ENCODE results near the gene ANXA2.
"Not testable (repeated sequence)": the region's sequence is repeated elsewhere in the genome, so short reads cannot be mapped to it uniquely, and the experiment has no call there.

Gene ANXA2

DNA sequence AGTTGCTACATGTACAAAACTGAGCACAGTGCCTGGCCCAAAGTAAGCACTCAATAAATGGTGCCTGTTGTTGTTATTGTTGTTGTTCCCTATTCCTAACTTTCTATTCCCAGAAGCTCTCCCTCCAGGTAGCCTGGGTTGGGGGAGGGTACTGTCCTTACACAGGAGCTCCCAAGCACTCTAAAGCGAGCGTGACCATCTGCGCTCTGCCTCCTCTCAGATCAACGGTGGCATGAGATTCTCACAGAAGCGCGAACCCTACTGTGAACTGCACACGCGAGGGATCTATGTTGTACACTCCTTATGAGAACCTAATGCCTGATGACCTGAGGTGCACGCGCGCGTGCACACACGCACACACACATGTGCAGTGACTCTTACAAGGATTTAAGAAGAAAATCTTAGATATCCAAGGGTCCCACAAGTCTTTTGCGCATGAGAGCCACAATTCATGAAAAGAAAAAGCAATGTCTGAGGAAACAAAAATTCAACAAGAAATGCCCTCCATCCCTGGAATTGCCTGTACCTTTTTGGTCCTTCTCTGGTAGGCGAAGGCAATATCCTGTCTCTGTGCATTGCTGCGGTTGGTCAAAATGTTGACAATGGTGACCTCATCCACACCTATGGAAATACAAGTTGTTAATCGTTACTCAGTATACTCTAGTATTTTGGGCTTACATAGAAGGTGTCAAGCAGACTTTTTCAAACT lies 33.7 kb downstream of the ANXA2 start:
- no peak for DNase-seq

GRCh38 chr15:60363087-60363549 lies 34.7 kb downstream of the ANXA2 start:
- no peak for DNase-seq

GRCh38 chr15:60362321-60363086 lies 35.3 kb downstream of the ANXA2 start:
- no peak for DNase-seq

DNA sequence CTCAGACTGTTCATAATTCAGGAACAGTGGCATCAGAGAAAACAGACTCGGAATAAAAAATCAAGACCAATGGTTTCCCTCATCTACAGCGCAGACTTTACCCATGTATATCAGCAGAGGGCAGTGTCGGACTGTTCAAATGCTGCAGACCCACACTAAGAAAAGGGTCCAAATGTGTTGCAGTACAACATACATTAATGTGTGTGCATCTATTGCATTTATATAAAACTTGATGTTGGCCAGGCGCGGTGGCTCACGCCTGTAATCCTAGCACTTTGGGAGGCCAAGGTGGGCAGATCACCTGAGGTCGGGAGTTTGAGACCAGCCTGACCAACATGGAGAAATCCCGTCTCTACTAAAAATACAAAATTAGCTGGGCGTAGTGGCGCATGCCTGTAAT lies 38.0 kb downstream of the ANXA2 start:
- not testable (repeated sequence) for DNase-seq

DNA sequence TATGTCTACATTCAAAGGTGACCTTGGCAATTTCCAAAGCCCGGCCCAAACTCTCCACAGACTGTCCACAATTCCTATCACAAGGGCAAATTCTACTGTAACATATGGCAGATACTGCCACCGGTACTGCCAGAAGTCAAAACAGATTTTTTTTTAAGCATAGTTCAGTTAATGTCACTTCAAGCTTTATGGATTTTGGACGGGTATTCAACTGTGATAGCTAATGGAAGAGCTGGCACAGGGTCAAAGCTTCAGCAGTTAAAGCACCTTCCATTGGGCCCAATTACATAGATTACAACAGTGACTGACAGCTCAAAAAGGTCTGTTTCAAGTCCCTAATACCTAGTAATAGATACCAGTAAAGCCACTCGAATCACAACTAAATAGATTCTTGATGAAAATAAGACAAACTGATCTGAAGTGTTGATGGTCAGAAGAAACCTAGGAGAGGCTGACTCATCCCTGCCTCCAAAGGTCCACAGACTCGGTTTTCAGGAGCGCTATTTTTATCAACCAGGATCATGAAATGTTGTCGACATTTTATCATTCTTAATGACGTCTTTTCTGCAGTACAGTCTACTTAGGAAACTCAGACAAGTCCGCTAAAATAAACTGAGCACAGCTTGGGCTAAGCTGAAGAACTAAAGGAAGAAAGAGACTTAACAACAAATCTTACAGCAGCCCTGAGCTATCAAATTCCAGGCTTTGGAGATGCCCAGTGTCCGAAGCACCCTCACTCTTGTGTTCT lies 38.7 kb downstream of the ANXA2 start:
- no peak for DNase-seq

- no peak for DNase-seq
These were observed 41.0 kb downstream of the ANXA2 start for GRCh38 chr15:60356832-60357231.

- DNase-seq, result no peak
These were observed 42.5 kb downstream of the ANXA2 start for GRCh38 chr15:60355148-60355857.

DNA sequence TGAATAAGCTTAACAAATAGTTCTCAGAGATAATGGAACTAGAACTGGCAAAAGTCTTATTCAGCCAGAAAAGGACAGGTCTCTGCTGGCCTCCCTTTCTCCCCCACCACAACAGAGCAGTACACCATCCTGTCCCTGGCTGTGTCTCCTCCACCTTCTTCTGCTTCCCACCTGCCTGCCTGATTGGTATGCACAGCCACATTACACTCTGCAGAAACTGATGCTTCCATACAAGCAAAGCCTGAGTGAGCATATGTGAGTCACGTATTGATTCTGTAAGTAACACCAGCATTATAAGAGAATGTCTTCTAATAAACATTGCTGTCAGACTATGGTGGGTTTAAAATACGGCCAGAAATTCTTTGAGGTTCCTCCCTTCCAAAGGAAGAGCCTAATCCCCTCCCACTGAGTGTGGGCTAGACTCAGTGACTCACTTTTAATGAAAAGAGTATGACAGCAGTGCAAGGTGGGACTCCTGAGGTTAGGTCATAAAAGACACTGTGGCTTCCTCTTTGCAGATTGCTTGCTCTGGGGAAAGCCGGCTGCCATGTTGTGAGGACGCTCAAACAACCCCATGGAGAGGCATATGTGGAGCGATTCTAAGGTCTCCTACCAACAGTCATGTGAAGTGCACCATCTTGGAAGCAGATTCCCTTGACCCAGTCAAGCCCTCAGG lies 44.4 kb downstream of the ANXA2 start:
- DNase-seq, result no peak

DNA sequence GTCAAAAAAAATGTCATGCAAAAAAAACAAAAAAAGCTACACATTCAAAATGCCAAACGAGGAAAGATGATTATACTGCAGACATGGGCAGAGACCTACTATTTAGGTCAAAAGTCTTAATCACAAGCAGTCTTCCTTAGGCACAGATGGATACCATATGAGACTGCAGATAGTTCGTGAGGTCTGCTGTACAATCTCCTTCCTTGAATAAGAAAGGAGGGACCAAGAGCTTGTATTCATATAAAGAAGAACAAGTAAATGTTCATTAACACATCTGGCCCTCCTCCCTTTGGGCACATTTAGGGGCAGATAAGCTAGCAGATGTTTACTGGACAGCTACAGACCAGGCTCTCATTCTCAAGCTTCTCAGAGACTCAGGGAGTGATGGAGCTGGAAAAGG lies 45.3 kb downstream of the ANXA2 start:
- DNase-seq, result no peak

GRCh38 chr15:60351066-60351465 lies 46.7 kb downstream of the ANXA2 start:
- no peak for DNase-seq

DNA sequence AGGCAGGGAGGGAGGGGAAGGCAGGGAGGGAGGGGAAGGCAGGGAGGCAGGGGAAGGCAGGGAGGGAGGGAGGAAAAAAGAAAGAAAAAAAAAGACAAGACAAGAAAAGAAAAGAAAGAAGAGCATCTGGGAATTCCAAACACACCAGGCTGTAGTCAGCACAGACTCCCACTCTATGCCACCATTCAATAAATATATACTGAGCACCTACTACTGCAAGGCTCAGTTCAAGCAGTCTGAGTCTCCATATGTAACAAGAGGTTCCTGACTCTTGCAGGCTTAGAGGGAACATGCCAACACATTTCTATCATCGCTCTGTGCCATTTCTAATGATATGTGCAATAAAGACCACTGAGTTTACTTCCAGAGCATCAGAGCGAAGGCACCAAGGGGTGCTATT lies 47.7 kb downstream of the ANXA2 start:
- no peak for DNase-seq

GRCh38 chr15:60349589-60349988 lies 48.2 kb downstream of the ANXA2 start:
- no peak for DNase-seq

DNA sequence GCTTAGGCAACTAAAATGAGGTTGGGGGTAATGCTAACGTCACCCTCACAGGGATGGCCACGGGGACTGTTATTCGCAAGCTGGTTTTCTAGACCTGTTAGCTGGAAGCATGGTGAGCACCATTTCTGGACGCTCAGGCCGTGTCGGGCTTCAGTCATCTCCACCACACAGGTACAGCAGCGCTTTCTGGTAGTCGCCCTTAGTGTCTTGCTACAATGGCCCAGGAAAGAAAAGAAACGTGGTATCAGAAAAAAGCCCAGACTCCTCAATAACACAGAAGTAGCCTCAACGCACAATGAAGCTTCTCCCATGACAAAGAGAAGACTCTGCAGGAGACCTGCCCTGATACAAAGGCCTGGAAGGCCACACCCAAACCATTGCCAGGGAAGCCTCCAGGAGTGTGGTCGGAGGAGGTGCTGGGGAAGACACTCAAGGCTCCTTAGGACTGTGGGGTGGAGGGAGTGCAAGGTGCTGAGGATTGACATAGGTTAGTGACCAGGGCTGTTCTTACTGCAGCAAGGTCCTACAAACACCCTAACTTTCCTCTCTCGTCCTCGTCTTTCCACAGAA lies 50.2 kb downstream of the ANXA2 start:
- DNase-seq, result no peak

DNA sequence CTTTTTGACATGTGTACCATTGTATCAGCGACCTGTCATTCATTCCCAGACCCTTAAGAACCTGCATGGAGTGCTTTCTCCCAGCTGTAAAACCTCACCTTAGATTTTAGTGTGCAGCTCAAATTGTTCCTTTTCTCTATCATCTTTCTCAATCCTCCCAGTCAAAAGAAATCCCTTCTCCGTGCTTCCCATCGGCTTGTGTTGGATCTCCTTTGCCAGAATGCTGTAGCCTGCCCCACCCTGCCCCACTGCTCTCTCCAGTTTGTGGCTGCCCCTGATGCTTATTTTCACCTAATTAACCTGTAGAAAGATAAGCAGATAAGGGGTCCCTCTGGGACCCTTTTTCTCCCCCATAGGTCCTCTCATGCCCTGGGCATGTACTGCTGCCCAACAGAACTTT lies 51.1 kb downstream of the ANXA2 start:
- no peak for DNase-seq

DNA sequence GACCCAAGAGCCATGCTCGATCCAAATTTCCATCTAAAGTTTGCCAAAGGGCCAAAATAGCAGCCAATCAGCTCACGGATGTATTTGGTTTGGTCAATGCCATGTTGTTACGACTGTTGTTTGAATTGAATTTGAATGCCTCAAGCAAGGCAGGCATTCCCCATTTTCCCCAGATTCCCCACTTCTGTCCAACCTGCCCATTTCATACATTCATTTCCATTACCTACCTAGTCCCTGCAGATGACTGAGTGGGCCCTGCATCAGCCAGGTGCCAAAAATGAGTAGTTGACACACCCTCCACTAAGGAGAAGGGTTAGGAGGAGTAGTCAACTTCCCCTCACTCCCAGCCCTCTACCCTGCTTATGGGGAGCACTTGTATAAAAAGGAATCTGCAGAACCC lies 51.7 kb downstream of the ANXA2 start:
- no peak for DNase-seq

GRCh38 chr15:60345598-60345997 lies 52.2 kb downstream of the ANXA2 start:
- no peak for DNase-seq

- no peak for DNase-seq
These were observed 52.8 kb downstream of the ANXA2 start for GRCh38 chr15:60344987-60345386.

DNA sequence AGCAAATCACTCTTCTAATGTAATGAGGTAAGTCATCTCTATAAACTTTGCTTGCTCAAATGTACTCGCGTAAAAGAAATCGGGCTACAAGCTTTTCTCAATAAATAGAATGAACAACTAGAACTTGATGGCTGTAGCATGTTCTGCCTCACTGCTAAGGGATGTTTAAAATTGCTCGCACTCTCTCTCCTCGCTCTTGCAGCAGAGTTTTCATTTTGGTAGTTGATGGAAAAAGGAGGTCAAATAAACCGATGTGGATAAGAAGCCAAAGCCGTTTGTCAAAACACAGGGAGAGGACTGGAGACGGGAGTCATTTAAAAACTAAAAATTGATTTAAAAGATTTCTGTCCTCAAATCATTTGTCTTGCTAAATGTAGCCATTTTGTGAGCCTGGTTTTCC lies 53.3 kb downstream of the ANXA2 start:
- no peak for DNase-seq

- DNase-seq, result no peak
These were observed 54.4 kb downstream of the ANXA2 start for GRCh38 chr15:60343221-60343970.

DNA sequence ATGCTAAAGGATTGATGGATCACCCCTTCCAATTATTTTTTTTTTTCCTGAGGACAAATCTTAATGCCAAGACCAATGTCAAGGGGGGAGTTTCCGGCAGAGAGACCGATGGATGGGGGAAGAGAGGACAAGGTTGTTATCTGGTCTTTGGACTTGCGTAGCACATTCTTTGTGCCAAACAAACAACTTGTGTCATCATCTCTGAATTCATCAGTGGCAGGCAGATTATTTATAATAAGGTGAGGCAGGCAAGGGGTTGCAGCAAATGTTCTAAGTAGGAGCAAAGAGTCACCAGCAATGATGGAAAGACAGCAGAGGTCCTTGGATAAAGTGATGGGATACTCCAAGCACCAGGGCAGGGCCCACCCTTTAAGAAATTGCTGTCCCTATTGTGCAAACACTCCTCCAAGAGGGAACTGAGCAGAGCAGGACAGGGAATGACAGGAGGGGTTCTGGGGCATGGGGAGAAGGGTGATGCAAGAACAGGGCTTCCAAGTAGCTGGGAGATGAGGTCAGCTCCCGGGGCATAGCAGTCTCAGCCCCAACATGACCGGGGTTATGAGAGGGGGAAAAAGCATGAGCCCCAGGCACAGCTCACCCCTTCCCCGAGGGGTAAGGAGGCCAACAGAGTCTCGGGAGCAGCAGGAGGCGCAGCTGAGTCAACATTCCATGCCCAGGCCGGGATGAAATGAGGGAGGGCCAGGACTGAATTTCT lies 57.4 kb downstream of the ANXA2 start:
- DNase-seq, result no peak

DNA sequence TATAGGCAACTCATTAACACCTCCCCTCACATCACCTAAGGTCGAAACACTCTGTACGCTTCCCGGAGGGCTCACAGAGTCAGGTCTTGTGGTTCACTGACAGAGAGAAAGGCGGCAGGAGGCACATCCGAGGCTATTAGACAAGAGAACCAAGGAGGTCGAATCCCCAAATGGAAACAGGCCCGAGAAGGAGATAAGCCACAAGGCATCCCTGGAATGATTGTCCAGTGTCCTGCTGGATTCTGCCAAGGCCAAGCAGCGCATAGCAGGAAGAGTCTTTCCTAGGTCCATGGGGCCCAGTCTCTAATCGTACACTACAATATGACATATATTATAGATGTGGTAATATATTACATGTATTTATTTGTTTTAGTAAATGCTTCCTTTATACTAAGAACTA lies 58.5 kb downstream of the ANXA2 start:
- DNase-seq, result no peak

Measured in cortex of kidney (tissue), 1 donor.